HPDE6-E6E7 (cell line): ENCODE data around the gene NDUFS7.
"Not testable (repeated sequence)": the region's sequence is repeated elsewhere in the genome, so short reads cannot be mapped to it uniquely, and the experiment has no call there.

Experiments
- DNase-seq: peaks from one replicate; pipeline ENCODE4 v3.0.0; 2011; ENCODE audit warnings: missing footprints; ENCODE audit errors: extremely low spot score

NDUFS7 gene

DNA sequence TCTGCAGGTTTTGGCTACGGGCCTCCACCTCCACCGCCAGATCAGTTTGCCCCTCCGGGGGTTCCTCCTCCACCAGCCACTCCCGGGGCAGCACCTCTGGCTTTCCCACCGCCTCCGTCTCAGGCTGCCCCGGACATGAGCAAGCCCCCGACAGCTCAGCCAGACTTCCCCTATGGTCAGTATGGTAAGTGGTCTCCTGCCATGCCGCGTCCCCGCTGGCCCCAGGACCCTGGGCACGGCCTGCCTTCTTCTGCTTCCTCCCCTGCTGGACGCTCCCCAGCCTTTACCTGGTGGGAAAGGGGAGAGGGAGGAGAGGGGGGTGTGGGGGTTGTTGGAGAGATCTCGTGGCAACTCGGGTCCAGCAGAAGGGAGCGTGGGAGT, 48.8 kb downstream of the NDUFS7 start:
- no peak for DNase-seq

GRCh38 chr19:1433119-1434039, 49.7 kb downstream of the NDUFS7 start:
- no peak for DNase-seq

DNA sequence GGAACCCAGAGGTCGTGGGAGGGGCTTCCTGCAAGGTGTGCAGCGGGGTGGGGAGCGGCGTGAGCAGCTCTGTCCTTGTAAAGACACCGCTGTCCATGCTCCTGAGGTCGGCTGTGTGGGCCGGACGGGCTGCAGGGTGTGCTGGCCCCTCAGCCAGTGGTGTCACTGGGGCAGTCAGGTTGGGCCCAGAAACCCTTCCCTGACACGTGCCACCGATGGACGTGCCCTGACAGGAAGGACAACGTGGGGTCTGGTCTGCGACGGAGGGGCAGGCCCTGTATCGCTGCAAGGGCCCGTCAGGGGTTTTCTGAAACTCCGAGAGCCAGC, 50.3 kb downstream of the NDUFS7 start:
- DNase-seq, result no peak

DNA sequence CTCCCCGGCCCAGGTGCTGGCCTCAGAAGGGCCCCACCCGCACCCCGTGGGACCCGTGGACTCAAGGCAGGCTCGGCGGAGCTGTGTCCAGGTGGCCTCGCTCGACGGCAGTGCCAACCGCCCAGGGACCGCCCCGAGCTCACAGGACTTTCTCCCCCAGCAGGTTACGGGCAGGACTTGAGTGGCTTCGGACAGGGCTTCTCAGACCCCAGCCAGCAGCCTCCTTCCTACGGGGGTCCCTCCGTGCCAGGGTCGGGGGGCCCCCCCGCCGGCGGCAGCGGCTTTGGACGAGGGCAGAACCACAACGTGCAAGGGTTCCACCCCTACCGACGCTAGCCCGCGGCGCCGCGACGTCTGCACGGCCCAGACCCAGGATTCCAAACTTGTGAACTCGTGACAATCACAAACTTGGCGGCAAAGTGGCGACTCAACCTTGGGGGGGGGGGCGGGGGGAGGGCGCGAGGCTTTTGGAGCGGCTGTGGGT, 50.9 kb downstream of the NDUFS7 start:
- no peak for DNase-seq

DNA sequence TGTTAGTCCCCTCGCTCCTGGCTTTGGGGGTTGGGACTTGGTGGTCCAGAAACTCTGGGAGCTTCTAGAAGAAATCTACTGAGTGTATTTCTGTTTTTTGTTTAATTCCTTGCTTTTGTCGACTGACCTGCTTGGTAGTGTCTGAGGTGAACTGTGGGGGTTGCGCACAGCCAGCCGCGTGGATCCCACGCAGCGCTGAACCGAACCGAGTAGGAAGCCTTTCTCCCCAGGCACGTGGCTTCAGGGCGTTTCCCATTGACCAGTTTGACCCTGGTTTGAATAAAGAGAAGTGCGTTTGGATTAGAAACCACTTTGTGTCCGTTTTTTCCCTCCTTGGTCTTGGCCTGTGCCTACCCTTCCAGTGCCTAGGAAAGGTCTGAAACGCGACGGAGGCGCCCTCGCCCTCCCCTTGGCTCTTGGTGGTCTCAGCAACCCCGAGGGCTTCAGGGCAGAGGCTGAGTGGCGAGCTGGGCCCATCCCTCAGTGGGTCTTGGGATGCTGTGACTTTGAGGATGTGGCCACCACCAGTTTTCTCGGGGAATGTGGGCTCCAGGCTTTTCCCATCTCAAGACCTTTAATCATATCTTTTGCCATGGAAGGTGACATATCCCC, 51.8 kb downstream of the NDUFS7 start:
- DNase-seq, result no peak

DNA sequence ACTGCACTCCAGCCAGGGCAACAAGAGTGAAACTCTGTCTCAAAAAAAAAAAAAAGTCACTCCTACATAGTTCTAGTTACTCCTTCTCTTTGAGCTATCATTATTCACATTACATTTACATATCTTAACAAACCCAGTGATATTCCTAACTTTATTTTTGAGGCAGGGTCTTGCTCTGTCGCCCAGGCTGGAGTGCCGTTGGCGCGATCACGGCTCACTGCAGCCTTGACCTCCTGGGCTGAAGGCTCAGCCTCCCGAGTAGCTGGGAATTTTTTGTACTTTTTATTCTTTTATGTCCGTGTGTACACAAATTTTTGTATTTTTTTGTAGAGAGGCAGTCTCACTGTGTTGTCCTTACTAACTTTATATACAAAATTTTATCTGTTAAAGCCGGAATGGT, 53.9 kb downstream of the NDUFS7 start:
- DNase-seq, result no peak

GRCh38 chr19:1438035-1438932, 54.6 kb downstream of the NDUFS7 start, which contains the start of gene RPS15:
Gene RPS15 (plus strand): TSS chr19:1438396. CDS start chr19:1438426, 30 bp downstream.
- peak; percentile 82 for DNase-seq

GRCh38 chr19:1438933-1439354, 55.2 kb downstream of the NDUFS7 start:
- DNase-seq, result no peak

DNA sequence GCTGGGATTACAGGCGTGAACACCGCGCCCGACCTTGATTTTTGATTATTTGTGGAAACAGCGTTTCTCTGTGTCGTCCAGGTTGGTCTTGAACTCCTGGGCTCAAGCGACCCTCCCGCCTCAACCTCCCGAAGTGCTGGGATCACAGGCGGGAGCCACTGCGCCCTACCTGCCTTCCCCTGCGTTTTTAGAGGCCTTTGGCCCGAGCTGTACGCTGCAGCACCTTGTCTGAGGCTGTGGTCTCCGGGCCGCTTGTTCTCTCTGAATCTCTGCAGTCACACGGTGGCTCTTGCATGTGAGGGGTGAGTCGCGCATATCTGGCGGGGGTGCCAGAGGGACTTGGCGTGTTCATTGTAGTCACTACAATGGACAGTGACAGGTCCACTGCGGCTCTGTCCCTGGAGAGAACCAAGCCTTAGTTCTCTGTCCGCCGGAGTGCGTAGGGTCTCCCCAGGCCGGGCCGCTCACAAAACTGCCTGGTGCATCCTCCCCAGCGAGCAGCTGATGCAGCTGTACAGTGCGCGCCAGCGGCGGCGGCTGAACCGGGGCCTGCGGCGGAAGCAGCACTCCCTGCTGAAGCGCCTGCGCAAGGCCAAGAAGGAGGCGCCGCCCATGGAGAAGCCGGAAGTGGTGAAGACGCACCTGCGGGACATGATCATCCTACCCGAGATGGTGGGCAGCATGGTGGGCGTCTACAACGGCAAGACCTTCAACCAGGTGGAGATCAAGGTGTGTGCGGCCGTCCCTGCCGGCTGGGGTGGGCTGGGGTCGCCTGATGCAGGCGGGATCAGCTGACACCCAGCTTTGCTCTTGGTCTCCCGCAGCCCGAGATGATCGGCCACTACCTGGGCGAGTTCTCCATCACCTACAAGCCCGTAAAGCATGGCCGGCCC, 56.1 kb downstream of the NDUFS7 start:
- not testable (repeated sequence) for DNase-seq

DNA sequence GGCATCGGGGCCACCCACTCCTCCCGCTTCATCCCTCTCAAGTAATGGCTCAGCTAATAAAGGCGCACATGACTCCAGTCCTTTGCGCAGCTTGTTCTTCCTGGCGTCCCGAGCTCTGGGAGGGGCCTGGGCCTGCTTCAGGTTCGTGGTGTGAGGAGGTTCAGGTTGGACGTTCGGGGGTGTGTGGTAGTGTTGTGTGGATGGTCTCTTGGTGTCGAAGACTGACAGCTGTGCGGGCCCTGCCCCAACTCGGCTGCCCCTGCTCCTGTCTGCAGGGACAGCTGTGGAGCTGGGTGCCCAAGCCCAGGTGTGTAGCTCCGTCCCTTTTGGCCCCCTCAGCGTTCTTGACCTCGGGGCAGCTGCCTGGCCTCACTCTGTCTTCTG, 56.7 kb downstream of the NDUFS7 start:
- DNase-seq, result no peak

GRCh38 chr19:1441022-1441426, 57.3 kb downstream of the NDUFS7 start:
- DNase-seq, result no peak

- DNase-seq, result no peak
These were observed 58.2 kb downstream of the NDUFS7 start for GRCh38 chr19:1441677-1442438.
